SIG-M5 (cell line): ENCODE measurements around the gene NCKAP5.

Source experiments
- DNase-seq: peaks from one replicate; lab custom pipeline; 2025; lab: John Stamatoyannopoulos, UW

NCKAP5 gene

DNA sequence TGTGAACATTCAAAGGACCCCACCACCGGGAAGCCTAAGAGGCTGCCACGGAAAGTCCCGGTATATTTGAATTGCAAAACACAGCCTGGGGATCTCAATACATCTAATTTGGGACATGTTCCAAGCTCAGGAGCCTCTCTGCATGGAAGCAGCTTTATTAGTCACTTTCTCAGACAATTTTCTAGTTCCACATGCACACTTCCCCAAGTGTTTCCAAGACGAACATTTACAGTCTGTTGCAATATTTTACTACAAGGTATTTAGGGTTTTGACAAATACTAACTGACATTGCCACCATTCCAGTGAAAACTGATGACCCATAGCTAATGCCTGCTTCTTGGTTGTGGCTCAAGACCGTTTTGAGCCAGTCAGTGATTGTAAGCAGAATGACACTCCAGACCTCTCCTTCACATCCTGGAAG lies 145.3 kb downstream of the NCKAP5 start:
- no peak for DNase-seq

DNA sequence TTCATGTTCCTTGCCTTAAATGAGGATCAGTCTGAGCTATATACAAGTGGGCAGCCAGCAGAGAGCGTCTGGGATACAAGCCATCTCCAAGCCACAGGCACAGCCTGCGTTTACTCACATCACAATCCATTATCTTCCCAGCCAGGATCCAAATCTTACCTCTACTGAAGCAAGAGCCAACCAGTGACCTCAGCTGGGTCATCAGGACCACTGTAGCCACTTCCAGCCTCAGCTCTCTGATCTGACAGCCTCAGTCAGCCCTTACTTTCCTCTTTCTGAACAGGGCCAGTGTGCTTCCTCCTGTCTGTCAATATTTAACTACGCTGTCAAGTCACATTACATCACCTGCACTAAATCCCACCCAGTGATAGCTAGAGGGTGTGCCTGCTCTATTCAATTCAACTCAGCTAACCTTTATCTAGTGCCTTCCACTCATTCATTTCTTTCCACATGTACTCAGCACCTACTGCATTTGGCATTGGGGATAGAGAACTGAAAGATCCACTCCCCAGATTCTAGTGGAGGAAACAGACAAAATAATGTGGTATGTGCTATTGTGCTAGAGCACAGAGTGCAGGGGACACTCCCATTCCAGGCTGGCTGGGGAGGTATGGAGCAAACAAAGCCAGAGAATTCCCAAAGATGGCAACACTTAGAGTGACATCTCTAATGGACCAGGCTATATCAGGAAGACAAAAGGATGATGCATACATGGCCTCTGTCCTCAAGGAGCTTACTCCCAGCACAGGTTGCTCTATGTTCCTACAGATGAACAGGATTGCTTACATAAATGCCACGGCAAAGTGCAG lies 146.5 kb downstream of the NCKAP5 start:
- DNase-seq, result no peak

DNA sequence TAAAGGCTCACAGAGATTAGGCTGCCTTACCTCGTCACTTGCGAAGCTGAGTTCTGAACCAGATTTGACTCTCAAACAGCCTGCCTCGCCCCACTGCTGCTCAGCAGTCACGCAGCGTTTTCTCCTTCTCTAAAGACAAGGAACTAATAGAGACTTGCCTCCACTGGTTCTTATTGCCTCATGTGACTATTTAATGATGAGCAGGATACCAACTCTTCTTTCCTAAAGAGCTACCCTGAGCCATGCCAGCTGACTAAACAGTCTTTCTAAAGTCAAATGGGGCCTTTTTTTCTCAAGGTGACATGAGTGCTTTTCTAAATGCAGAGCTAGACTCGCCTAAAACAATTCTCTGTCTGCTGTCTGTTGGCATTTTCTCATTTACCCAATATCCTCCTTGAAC lies 147.5 kb downstream of the NCKAP5 start:
- DNase-seq, result no peak

DNA sequence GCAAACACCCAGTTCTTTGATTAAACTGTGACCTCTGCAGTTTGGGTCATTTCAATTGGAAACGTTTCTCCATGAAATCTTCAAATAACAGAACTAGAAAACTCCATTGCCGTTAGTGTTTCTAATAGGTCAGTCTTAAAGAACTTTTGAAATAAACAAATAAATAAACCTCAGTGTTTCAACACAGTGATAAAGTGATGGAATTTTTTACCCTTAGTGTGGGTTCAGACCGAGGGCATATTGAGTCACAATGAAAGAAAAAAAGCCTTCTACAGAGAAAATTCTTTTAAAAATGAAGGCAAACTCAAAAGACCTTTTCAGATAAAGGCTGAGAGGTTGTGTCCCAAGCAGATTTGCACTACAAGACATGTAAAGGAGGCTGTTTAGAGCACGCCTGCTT lies 149.6 kb downstream of the NCKAP5 start:
- no peak for DNase-seq

DNA sequence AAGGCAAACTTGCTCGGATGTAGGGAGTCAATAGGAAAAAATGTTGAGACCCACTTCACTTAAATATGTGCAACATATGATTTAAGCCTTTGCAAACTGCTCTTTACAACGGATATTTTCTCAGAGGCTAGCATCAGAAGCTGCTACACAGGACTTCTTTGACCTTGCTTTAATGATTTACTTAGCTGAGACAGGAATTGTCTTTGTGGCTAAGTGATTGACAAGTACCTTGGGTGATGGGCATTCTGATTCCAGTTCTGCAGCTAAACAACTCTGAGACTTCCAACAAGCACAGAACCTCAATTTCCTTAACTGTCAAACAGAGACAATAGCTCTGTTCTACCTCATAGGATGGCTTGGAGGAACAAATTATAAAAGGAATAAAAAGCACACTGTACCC lies 150.2 kb downstream of the NCKAP5 start:
- DNase-seq, result no peak

DNA sequence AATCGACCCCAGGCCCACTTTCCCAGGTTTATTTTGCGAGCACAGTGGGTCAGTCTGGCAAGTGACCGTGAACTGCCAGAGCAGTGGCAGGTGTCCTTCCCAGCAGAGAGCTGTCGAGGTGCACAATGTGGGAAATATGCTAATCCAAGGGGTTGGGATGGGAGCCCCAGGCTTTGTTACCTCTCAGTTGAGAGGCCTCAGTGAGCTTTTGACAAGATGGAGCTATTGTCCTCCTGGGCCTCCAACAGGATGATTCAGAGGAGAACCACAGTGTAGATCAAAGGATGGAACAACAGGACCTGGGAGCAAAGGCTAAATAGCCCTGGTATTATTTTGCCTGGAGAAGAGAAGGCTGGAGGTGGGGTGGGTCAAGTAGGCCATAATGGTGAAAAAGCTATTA lies 150.8 kb downstream of the NCKAP5 start:
- DNase-seq, result no peak

DNA sequence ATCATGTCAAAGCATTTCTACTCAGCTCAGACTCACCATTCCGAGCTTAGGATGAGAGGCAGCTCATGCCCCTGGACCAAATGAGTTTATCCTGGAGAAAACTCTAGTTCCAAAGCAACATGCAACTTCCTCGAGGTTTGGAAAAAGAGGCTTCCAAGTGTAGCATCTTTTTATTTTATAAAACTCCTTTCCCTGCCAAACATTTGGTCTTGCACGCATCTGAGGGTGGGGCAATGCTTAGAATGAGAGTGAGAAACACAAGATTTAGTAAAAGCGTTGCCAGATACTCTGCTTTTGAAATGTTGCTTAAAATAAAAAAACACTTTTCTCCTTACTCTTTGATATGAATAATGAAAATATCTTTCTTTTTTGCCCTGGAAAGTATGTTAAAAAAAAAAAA lies 151.5 kb downstream of the NCKAP5 start:
- no peak for DNase-seq

DNA sequence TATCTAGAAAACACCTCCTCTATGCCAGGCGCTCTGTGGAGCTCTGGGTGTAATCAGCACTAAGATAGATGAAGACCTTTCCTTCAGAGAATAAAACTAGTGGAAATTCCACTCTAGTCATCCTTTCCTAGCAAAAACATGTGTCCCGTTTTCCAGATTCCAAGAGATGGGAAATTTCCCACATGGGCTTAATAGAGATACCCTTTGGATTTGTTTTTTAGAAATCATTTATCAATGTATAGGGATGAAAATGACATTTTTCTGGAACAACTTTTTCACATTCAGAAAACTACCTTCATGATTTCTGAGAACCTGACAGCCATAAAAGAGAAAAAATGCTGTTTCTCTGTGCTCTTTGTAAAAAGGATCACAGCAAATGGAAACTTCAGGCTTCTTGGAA lies 152.1 kb downstream of the NCKAP5 start:
- DNase-seq, result no peak

DNA sequence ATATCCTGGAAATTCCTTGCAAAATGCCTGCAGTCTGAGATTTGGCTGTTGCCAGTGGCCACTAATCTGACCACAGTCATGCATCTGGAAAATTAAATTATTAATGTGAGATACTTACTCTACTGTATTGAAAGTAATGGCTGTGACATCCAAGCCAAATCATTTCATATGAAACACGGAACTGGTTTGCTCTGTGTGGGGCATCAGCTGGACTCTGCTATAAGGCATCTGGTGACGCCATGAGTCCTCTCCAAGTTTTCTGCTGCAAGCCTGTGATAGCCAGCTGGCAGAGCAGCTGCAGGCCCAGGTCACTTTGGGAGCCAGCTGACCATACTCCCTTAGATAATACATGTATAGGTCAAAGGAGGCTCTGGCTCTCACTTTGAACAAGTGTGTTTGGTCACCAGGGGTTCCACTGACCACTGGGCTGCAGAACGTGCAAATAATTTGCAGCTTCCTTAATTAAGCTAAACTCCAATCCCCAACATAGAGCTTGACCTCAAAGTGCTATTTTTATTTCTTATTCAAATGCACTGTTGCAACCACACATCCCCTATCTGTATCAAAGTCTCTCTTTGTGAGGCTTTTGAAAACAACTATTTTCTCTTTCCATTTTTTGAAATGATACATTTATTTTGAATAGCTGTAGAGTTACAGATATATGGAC lies 152.9 kb downstream of the NCKAP5 start:
- no peak for DNase-seq

DNA sequence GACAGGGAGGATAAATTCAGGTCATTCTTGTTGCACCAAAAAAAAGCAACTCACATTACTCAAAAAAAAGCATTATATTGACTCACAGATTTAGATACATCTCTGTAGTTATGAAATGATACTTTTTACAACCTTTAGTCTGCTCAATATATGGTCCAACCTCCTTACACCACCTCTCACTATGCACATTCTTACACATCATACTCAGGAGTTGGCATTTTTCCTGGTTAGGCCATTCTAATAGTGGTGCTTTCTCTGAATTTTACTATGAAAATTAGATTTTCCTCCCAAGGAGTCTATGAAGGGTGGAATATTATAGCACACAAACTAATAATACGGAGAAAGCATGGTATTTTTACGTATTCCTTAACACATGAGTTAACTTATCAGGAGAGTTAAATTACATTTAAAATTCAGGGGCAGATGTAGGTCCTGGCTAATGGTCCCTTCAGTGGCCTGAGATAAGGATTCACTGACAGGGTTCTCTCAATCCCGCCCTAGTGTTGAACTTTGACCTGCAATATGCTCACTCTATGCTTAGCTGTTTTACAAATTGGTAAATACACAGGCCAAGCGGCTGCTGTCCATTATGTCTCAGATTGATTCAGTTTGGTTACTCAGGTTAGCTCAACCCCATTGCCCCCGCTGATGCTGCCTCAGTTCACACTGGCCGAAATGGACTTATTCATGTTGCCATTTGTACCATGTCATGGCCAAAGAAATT lies 153.6 kb downstream of the NCKAP5 start:
- DNase-seq, result no peak

DNA sequence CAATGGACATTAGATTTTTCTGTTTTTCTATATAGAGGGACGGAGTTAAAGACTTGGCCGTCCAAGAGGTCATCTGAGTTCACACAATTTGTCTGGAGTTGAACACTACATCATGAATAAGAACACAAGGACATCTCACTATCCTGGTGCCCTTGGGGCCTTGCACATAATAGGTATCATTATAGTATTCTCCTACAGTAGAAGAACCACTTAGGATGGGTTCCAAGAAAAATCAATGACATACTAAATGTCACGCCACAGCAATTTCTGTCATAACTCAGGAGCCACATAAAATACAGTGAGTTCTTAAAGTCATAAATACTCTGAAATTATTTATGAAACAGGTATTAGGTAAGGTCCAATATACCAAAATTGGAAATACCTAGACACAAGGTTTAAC lies 154.4 kb downstream of the NCKAP5 start:
- no peak for DNase-seq

DNA sequence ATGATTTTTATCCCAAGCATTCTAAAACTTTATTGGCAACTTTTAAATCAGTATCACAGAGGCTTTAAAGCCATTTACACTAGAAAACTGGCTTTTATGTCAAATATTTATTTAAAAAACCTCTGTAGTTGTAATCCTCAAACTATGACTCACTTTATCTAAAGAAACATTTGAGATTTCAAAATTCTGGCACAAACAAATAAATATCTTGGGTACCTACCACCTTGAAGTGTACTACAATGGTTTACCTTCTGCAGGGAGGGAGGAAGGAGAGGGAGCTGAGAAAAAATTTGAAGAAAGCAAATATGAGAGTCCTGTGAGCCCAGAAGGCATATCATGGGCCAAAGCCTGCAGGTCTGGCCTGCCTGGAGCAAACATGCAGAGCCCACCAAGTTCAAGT lies 155.6 kb downstream of the NCKAP5 start:
- no peak for DNase-seq

DNA sequence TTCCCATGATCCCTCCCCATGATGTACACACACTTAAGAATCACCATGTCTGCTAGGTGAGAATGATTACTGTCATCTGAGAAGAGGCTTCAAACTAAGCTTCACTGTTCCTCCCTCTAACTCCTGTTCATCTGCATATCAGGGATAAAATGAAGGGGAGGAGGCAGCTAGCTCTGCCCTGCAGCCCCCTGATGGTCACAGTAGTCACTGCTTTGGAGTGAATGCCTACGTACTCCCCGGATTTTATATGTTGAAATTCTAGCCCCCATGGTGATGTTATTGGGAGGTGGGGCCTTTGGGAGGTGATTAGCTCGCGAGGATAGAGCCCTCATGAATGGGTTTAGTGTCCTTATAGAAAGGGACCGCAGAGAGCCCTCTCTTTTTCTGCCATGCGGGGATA lies 156.4 kb downstream of the NCKAP5 start:
- no peak for DNase-seq

DNA sequence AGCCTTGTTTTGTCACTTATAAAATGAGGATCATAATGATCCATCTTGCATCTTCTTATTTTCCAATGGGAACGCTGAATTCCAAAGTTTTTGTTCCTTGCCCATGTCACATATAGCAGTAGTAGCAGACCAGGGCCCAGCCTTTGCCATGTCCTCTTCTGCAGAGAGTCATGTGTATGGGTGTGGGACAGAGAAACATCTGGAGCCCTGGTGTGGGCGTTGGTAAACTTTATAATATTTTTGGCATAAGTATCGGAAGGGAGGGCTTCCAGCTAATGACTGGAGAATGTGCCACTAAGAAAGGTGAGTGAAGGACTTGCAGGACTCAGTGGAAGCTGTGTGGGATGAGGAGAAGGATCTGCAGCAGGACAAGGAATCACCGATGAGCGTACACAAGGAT lies 157.2 kb downstream of the NCKAP5 start:
- no peak for DNase-seq

DNA sequence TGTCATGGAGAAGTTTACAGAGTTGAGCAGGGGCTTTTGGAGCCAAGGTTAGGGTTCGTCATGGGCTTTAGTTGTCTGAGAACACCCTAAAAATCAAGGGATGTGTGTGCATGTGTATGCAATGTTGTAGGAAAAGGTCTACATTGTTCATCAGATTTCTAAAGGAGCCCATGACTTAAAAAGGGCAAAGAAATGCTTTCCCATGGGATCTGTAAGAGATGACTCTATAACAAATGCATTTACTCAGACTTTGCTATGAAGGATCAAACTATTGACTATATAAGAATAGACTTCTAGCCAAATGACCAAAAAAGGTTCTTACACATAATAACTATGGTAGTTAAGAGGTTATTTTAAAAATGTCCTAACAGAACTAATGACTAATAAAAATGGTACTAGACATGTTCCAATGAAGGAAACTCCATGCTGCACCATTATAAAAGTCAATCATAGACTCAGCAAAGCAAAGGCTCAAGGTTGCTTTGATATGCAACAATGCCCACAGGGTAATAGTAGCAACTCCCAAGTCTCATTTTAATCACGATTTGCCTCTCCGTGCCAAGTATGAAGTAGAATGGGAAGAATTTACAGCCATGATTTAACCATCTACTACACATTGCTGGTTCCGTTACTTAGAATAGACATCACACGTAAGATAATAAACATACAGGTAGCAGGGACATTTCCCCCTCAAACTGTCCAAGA lies 158.5 kb downstream of the NCKAP5 start:
- no peak for DNase-seq

DNA sequence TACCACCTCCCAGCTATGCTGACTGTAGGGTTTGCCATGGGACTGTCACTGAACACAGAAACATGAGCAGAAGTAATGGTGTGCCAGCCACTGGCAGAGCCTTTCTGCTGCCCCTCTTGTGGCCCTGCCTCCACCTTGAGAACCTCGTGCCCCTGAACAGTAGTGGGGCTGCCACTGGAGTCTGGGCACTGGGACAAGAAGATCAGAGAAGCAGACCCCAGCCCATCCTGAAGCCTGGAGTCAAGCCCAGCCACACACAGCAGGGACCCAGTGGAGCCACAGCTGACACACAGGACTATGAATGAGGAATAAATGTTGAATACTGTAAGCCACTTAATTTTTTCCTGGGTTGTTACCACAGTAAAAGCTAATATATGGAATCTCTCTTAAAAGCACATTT lies 159.6 kb downstream of the NCKAP5 start:
- no peak for DNase-seq

DNA sequence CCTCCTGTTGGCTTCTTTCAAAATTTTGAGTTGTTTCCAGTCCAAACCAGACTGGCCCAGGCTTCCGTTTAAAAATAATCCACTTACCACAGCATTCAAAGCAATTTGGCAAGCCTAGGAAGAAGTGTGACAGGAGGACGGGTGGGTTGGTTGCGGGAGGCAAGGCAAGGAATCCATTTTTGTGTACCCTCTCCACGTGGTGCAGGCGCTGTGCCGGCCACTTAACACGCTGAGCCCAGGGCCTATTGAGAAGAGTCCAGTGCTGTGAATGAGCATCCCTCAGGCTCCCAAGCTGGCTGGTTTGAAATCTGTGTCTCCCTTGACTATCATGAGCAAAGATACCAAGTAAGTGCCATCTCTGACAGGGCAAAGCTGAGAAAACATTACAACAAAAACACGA lies 160.9 kb downstream of the NCKAP5 start:
- no peak for DNase-seq

DNA sequence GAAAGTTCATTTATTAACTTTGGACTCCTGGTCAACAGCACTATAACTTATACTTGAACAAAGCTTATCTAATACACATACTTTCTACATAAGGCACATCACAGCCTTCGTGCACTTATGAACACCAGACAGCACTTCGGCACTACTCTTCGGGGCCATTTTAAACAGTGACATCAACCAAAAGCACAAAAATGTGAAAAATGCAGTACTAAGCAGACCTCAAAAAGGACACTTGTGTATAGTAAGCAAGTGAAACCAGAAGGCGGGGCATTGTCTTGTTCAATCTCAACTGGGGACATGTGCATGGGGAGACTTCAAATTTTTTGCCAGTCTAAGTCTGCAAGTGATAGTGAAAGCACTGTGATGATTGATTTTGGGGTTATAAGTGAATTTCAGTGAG lies 163.0 kb downstream of the NCKAP5 start:
- no peak for DNase-seq

DNA sequence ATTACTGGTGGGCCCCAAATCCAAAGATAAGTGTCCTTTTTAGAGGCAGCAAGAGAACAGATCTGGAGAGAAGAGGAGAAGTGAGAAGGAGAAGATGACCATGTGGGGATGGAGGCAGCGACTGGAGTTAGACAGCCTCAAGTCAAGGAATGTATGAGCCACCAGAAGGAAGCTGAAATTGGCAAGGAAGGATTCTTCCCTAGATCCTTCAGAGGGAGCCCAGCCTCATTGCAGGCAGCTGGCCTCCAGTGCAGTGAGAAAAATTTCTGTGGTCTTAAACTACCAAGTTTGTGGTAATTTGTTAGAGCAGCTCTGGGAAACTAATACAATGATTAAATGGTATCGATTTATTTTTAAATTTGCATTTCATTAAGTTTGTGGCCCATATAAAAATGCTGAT lies 167.9 kb downstream of the NCKAP5 start:
- no peak for DNase-seq

DNA sequence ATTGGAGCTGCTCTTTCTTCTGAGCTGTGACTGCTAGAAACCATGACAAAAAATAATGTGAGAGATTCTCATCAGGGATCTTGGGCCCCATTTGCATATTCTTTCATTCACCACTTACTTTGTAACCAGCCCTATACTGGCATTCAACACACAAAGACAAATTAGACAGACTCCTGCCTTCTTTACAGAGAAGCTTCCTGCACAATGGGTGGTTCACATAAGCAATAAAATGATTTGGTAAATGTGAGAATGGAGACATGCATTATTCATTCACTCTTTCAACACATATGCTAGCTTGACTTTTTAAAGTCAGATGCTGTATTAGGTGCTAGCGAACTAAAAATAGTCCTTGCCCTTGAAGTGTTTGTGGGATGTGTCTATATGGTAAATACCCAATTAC lies 174.4 kb downstream of the NCKAP5 start:
- no peak for DNase-seq

DNA sequence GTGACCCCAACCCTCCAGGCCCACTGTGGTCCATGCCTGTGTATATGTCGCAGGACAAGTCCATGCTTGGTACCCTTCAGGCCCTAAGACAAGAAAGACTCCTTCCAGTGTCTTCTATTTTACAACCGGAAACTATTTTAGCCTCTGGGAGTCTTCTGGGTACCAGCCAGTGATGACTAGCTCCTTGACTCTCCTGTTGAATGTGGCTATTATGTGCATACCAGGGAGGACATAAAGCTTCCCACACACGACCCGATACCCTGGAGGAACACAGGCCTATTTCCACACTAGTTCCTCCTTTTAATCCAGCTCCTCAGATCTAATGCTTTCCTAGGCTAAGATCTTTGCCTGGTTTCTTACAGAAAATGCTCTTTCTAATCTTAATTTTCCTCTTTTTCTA lies 178.1 kb downstream of the NCKAP5 start:
- no peak for DNase-seq

DNA sequence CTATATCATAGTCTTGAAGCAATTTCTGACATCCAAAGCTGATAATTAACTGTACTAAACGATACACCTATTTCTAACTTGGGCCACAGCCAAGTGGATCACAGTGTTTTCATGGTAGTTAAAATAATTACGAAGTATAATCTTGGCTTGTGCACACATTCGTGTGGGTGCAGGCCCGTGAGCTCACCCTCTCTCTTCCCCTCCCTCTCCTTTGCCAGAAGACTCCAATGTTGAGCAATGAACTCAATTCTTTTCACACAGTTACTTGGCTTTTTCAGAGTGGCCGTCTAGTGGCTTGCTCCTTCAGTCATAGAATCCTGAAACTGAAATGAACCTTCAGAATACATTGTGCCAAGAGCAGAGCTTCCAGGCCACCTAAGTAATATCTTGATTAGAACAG lies 178.7 kb downstream of the NCKAP5 start:
- no peak for DNase-seq

DNA sequence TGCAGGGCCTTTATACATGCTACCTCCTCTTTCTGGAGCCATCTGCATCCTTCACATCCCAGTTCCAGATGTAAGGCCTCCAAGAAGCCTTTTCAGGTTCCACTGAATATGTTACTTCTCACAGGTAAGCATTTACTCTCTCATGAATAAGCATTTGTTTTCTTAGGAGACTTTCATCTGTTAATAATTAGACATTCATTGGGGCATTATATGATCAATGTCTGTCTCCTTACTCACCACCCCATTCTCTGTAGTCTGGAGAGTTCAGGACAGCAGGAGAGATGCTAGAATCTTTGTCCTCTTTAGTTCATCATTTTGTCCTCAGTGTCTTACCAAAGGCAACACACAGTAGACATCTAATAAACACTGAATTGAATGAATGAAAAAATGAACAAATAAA lies 185.7 kb downstream of the NCKAP5 start:
- no peak for DNase-seq
